ENCODE measurements around the gene TTI1. TPM values are rescaled to one million over a fixed set of nuclear protein-coding genes. Genes with fewer than 3 reads are reported as not detected.

TTI1 gene
- total RNA-seq, 4 donors from 2014 or later, result 4.5 to 19.5 (median 9.4) TPM

DNA sequence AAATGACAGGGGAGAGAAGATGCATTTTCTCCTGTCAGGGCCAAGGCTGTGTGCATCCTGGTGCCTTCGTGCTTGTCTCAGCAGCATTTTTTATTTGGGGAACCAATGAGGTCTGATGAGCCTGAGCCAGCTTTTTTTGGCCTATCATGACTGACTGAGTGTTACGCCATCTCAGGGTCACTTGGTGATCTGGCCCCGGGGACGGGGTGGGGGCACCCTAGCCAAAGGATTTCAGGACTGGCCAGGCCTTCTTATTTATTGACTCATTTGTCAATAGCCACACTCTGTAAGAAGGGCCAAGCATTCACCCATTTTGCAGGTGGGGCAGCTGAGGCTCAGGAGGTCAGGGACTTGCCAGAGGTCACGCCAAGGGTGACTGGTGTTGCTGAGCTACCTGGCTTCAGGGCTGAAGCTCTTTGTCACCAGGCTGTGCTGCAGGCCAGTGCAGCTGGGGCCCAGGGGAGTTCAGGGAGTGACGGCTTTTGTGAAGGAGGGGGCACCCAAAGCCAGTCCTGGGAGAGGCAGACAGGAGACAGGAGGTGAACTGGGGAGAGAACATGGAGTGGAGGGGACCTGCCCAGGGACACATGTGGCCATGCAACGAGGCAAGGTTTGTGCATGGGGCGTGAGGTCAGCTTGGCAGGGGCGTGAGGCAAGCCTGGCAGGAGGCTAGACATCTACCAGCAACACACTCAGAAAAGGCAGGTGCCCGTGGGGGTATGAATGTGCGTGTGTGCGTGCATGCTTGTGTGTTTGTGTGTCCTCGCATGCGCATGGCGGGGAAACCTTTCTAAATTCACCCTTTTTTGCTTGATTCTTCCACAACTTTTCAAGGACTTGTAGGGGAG lies 99.2 kb downstream of the TTI1 start:
- 81 to 83% methylated on average over 2 to 15 of the region's 15 CpGs for WGBS, 2 donors (ENCODE audit: low coverage in 1 of 2)
- no peak for TF ChIP-seq EP300 (IDR thresholded peaks at IDR 0.05; ENCODE audit: low read depth)
- no peak for TF ChIP-seq POLR2AphosphoS5 (IDR thresholded peaks at IDR 0.05)
- TF ChIP-seq, protein P1, sequence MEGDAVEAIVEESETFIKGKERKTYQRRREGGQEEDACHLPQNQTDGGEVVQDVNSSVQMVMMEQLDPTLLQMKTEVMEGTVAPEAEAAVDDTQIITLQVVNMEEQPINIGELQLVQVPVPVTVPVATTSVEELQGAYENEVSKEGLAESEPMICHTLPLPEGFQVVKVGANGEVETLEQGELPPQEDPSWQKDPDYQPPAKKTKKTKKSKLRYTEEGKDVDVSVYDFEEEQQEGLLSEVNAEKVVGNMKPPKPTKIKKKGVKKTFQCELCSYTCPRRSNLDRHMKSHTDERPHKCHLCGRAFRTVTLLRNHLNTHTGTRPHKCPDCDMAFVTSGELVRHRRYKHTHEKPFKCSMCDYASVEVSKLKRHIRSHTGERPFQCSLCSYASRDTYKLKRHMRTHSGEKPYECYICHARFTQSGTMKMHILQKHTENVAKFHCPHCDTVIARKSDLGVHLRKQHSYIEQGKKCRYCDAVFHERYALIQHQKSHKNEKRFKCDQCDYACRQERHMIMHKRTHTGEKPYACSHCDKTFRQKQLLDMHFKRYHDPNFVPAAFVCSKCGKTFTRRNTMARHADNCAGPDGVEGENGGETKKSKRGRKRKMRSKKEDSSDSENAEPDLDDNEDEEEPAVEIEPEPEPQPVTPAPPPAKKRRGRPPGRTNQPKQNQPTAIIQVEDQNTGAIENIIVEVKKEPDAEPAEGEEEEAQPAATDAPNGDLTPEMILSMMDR (IDR thresholded peaks at IDR 0.05), result no peak
- TF ChIP-seq POLR2A (IDR thresholded peaks at IDR 0.05), result no peak
- H3K4me1 ChIP-seq, result no peaks in the 10 kb centered on the region
- intact Hi-C loops (cut with DNase I; ENCODE audit: low total_unique reads), result no loop called here
- no peaks in the 10 kb centered on the region for H3K36me3 ChIP-seq
- H3K4me3 ChIP-seq, result no peak overlapping the region
- H3K9me3 ChIP-seq, result no peaks in the 10 kb centered on the region
- DNase-seq, result no peak
- H3K27me3 ChIP-seq, result no peaks in the 10 kb centered on the region
- in situ Hi-C loops (cut with MboI; ENCODE audit: low pct_ligation_motif_present in 1 of 4, low pct_unique_long_range_greater_than_20kb in 1 of 4, low sequenced_read_pairs in 3 of 4), result no loop called here
- H3K27ac ChIP-seq, result no peak overlapping the region

Other genes starting within 250 kb of the TTI1 start
- gene VSTM2L, start 130.3 kb downstream of the TTI1 start, total RNA-seq, result 1 to 10 TPM in 3 of 4 donors, not detected in 1; 3.0 to 6.6 (median 3.0) TPM
- gene RPRD1B, start 290 bp upstream of the TTI1 start, total RNA-seq, result 10 to 100 TPM; 16.5 to 35.9 (median 21.0) TPM
- 10 to 100 TPM; 14.2 to 52.0 (median 21.7) TPM for gene TGM2, start 131.8 kb upstream of the TTI1 start, total RNA-seq
- gene KIAA1755, start 227.3 kb upstream of the TTI1 start, total RNA-seq, result 10 to 100 TPM in 1 of 4 donors, 1 to 10 TPM in 3; 1.6 to 20.2 (median 3.7) TPM